MG63 (cell line): ENCODE results near the gene AFAP1. TPM values are rescaled to one million over a fixed set of nuclear protein-coding genes. Genes with fewer than 3 reads are reported as not detected.

Experiments
- DNase-seq: peaks from one replicate; pipeline ENCODE4 v3.0.0-alpha.2; 2020
- H3K27me3 ChIP-seq: fragments of 250-450 bp; sonication (Bioruptor Pico); 2 replicates; pipeline ENCODE4 v1.5.1; 2020; ENCODE audit warnings: mild to moderate bottlenecking, moderate library complexity
- H3K36me3 ChIP-seq: fragments of 250-450 bp; sonication (Bioruptor Pico); 2 replicates; pipeline ENCODE4 v1.5.1; 2020; ENCODE audit warnings: mild to moderate bottlenecking, moderate library complexity
- H3K4me3 ChIP-seq: fragments of 250-450 bp; sonication (Bioruptor Pico); 2 replicates; pipeline ENCODE4 v1.5.1; 2020; ENCODE audit warnings: mild to moderate bottlenecking, moderate library complexity
- H3K9me3 ChIP-seq: fragments of 250-450 bp; sonication (Bioruptor Pico); 2 replicates; pipeline ENCODE4 v1.5.1; 2020; ENCODE audit warnings: mild to moderate bottlenecking, moderate library complexity
- total RNA-seq: library from RNA; depleted of rRNA; stranded (reverse); fragments of >200 nt; shearing (Covaris generic); gene quantifications from 2 replicates; pipeline ENCODE4 v1.2.3, GENCODE V29; 2014; ENCODE audit warnings: low replicate concordance

Gene AFAP1
- total RNA-seq, 1 experiment from 2014 or later: 30.0 TPM

- H3K9me3 ChIP-seq: no peaks in the 10 kb centered on the region
- H3K27me3 ChIP-seq: no peaks in the 10 kb centered on the region
- no peak for DNase-seq
- no peak overlapping the region for H3K4me3 ChIP-seq
- no peaks in the 10 kb centered on the region for H3K36me3 ChIP-seq
Measured at GRCh38 chr4:7971881-7972500, 32.3 kb upstream of the AFAP1 start.

DNA sequence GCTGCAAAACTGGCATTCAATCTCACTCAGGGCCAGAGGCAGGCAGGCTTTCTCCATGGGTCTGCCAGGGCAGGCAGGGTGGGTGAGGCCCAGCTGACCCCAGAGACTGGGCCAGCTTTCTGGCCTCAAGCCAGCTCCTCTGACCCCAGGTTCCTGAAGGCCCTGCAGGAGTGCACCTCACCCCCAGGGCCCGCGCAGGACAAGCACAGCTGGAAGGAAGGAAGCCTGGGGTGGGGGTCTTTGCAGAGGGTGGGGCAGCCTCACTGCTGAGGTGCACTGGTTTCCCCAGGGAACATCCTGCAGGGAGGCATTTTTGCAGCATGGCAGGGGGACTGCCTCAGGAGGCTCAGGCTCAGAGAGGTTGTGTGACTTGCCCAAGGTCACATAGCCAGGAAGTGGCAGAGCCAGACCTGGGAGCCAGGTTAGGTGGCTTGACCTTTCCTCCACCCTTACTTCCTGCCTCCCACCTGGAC, 31.5 kb upstream of the AFAP1 start:
- Histone ChIP-seq H3K9me3 (no peaks in the 10 kb centered on the region), H3K36me3 (no peaks in the 10 kb centered on the region), H3K27me3 (no peaks in the 10 kb centered on the region), H3K4me3 (no peak overlapping the region)
- no peak for DNase-seq

- H3K4me3 ChIP-seq: no peak overlapping the region
- no peaks in the 10 kb centered on the region for H3K36me3 ChIP-seq
- no peaks in the 10 kb centered on the region for H3K9me3 ChIP-seq
- no peaks in the 10 kb centered on the region for H3K27me3 ChIP-seq
- DNase-seq: no peak
Measured at GRCh38 chr4:7970361-7970946, 30.8 kb upstream of the AFAP1 start.

- Histone ChIP-seq H3K9me3 (no peaks in the 10 kb centered on the region), H3K36me3 (no peaks in the 10 kb centered on the region), H3K4me3 (no peak overlapping the region), H3K27me3 (no peaks in the 10 kb centered on the region)
- no peak for DNase-seq
Measured at GRCh38 chr4:7968262-7968896, 28.7 kb upstream of the AFAP1 start.

- Histone ChIP-seq H3K27me3 (no peaks in the 10 kb centered on the region), H3K4me3 (no peak overlapping the region), H3K9me3 (no peaks in the 10 kb centered on the region), H3K36me3 (no peaks in the 10 kb centered on the region)
- peak; percentile 68 for DNase-seq
Measured at GRCh38 chr4:7967501-7968261, 28.0 kb upstream of the AFAP1 start.

DNA sequence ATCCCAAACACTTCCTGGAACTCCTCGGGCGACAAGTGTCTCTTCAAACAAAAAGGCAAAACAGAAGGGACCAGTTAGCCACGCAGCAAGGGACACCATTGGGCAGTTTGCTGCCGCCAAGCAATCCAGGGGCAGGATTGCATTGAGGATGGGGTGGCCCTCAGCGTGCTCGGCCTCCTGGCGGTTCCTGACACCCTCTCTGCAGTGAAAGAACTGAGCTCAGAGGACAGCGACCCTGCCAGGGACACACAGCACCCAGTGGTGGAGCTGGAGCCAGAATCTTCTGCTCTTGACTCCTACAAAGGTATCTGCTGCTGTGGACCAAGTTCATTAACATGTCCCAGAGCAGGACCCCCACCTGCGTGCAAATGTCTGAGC, 27.4 kb upstream of the AFAP1 start:
- no peak overlapping the region for H3K4me3 ChIP-seq
- no peaks in the 10 kb centered on the region for H3K36me3 ChIP-seq
- DNase-seq: no peak
- no peaks in the 10 kb centered on the region for H3K27me3 ChIP-seq
- H3K9me3 ChIP-seq: no peaks in the 10 kb centered on the region

DNA sequence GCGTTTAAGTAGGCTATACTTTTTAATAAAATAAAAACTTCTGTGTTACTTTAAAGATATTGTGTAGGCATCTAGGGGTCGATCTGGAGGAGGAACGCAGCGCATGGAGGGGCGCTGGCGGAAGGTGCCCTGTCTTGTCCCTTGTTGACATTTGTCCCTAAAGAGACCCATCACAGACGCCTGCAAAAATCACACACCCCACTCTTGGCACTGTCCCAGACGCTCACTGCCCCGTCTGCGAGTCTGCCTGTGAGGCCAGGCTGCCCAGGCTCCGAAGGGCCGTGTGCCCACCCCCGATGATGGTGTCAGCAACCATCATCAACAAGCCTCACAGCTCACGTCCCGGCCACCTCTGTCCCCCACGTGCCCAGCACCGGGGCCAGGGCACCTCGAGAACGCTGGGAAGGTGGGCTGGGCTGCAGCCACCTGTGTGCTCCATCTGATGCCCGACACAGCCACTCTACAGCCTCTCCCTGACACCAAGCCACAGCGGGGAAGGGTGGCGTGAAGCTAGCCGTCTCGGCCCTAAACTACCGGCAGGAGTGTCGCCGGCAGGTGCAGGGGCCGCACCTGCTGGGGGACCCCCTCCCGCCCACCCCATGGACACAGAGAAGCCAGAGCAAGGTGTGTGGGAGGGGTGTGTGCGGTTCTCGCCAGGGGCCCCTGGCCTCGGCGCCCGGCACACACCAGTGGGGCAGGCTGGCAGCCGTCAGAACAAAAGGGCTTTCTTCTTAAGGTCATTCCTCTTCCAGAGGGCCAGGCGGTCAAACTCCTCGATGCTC, 26.8 kb upstream of the AFAP1 start:
- no peaks in the 10 kb centered on the region for H3K27me3 ChIP-seq
- no peak for DNase-seq
- no peaks in the 10 kb centered on the region for H3K9me3 ChIP-seq
- no peaks in the 10 kb centered on the region for H3K36me3 ChIP-seq
- no peak overlapping the region for H3K4me3 ChIP-seq

DNA sequence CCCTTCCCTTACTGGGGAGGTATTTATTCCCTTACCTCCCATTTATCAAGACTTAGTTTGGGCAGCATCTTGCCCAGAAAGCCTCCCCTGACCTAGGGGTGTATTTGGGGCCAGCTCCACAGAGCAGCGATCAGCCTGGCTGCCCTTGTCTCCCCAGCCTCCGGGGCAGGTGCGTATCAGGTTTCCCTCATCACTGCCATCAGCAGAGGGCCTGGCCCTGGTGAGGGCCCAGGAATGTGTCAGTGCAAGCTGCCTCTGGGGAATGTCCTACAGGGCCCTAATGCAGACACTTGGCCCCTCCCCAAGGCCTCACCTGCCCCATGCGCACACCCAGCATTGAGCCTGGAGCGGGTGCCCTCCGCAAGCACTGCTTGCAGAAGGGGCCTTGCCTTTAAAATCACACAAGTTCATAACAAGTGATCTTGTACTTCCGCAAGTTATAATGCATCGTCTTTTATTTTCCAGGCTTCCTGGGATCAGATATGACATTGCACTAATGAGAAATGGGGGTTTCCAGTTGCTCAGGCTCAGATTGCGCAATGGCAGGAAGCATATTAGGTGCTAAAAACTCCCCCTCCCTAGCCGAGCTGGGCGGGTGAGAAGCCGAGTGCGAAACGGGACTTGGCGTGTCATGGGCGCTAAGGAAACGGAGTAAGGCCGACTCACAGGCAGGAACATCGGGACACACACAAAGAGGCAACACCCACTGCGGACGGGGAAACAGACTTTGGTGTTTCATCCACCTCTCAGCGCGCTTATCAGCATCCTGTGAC, 25.4 kb upstream of the AFAP1 start:
- Histone ChIP-seq H3K36me3 (no peaks in the 10 kb centered on the region), H3K27me3 (no peaks in the 10 kb centered on the region), H3K4me3 (no peak overlapping the region), H3K9me3 (no peaks in the 10 kb centered on the region)
- DNase-seq: no peak

DNA sequence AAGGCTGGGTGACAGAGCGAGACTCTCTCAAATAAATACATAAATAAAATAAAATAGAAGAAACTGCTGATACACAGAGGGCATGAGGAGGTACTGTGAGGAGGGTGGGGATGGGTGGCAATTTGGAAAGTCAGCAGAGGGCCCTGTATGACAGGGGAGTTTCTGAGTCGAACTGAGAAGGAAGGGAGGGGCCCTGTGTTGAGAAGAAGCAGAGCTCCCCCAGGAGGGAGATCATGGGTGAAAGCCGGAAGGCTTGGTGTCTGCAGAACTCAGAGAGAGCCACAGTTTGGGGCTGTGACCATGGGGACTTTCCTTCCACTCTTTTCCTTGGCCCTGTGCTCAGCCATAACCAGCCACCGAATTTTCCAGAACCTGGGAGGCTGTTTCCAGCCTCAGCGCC, 24.8 kb upstream of the AFAP1 start:
- H3K9me3 ChIP-seq: no peaks in the 10 kb centered on the region
- no peaks in the 10 kb centered on the region for H3K36me3 ChIP-seq
- no peaks in the 10 kb centered on the region for H3K27me3 ChIP-seq
- no peak overlapping the region for H3K4me3 ChIP-seq
- DNase-seq: no peak

DNA sequence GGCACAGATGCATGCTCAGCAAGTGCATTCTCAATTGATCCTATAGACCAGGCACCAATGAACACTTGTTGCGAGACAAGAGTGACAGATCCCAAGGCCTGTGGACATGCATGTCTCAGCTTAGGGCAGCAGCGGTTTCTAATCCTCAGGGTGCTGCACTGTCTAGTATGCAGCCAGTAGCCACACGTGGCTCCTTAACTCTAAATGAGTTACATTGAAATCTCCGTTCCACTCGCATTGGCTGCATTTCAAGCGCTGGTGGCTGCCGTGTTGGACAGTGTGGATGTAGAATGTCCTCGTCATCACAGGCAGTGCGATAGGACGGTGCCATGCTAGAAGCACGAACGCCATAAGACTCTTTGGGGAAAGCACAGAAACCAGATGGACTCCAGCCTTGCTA, 24.0 kb upstream of the AFAP1 start:
- DNase-seq: no peak
- Histone ChIP-seq H3K9me3 (no peaks in the 10 kb centered on the region), H3K4me3 (no peak overlapping the region), H3K27me3 (no peaks in the 10 kb centered on the region), H3K36me3 (no peaks in the 10 kb centered on the region)

- Histone ChIP-seq H3K27me3 (no peaks in the 10 kb centered on the region), H3K36me3 (no peaks in the 10 kb centered on the region), H3K9me3 (no peaks in the 10 kb centered on the region), H3K4me3 (no peak overlapping the region)
- DNase-seq: no peak
Measured at GRCh38 chr4:7962609-7963508, 23.2 kb upstream of the AFAP1 start.

GRCh38 chr4:7960790-7961655, 21.4 kb upstream of the AFAP1 start:
- Histone ChIP-seq H3K9me3 (no peaks in the 10 kb centered on the region), H3K36me3 (no peaks in the 10 kb centered on the region), H3K4me3 (no peak overlapping the region), H3K27me3 (no peaks in the 10 kb centered on the region)
- DNase-seq: peak; percentile 76

DNA sequence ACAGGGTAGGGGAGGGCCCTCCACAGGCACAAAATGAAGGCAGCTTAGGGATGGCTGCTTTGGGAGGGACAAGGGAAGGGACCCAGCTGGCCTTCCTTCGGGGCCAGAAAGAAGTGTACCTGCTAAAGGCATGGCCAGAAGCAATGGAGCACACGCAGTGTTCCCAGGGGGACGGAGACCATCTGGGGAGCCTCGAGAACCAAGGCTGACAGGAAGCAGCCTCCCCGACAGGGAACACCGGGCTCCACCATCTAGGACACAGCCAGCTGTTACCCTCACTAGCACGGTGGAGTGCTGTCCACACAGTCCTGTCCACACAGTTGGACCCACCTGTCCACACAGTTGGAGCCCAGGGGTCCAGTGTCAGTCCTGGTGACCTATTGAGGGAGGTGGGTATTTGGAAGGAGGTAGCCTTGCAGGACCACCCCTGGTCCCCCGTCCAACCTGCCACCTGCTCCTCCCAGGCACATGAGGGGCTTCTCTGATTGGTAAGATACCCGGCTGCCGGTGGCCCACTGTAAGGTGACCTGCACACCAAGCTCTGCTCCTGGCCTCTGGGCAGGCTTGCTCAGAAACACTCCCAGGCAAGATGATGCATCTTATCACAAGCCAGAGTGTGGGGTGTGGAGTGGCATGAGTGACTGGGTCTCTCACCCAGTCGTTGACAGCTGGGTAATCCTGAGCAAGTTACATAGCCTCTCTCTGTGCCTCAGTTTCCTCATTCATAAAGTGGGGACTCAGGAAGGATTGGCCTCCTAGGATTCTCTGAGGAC, 20.5 kb upstream of the AFAP1 start:
- H3K9me3 ChIP-seq: no peaks in the 10 kb centered on the region
- no peaks in the 10 kb centered on the region for H3K27me3 ChIP-seq
- no peaks in the 10 kb centered on the region for H3K36me3 ChIP-seq
- DNase-seq: peak; percentile 48
- no peak overlapping the region for H3K4me3 ChIP-seq

DNA sequence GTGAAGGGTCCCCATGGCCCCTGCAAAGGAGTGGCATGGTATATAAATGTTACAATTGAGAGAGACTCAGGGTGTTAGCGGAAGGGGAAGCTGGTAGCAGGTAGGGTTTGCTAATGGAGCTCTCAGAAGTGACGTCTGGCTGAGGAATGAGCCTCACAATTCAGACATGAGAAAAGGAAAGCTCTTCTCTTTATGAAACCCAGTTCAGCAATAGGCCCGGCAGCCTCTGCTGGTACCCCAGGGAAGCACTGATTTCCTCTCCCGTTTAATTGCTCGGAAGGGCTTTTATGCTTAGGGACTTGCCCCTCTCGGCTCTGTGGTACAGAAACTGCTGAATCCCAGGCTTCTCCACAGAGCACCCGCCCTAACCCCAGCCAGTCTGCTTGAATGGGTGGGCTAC, 19.4 kb upstream of the AFAP1 start:
- H3K27me3 ChIP-seq: no peaks in the 10 kb centered on the region
- no peaks in the 10 kb centered on the region for H3K9me3 ChIP-seq
- no peaks in the 10 kb centered on the region for H3K36me3 ChIP-seq
- DNase-seq: no peak
- no peak overlapping the region for H3K4me3 ChIP-seq
